Measurements from ENCODE around the gene LIPA.

The LIPA gene

GRCh38 chr10:89237849-89238248 is 13.7 kb downstream of the LIPA start:
- no peak for TF ChIP-seq CTCF (IDR thresholded peaks at IDR 0.05; ENCODE audit: extremely low read depth, missing control alignments)
- DNase-seq (ENCODE audit: low spot score): no peak

GRCh38 chr10:89236226-89236797 is 15.3 kb downstream of the LIPA start:
- no peak for TF ChIP-seq CTCF (IDR thresholded peaks at IDR 0.05; ENCODE audit: extremely low read depth, missing control alignments)
- no peak for DNase-seq (ENCODE audit: low spot score)

GRCh38 chr10:89235073-89235798 is 16.3 kb downstream of the LIPA start:
- DNase-seq (ENCODE audit: low spot score): no peak
- TF ChIP-seq CTCF (IDR thresholded peaks at IDR 0.05; ENCODE audit: extremely low read depth, missing control alignments): no peak

GRCh38 chr10:89233033-89233432 is 18.5 kb downstream of the LIPA start:
- no peak for TF ChIP-seq CTCF (IDR thresholded peaks at IDR 0.05; ENCODE audit: extremely low read depth, missing control alignments)
- no peak for DNase-seq (ENCODE audit: low spot score)

GRCh38 chr10:89228962-89229361 is 22.6 kb downstream of the LIPA start:
- TF ChIP-seq CTCF (IDR thresholded peaks at IDR 0.05; ENCODE audit: extremely low read depth, missing control alignments): no peak
- no peak for DNase-seq (ENCODE audit: low spot score)

GRCh38 chr10:89228146-89228545 is 23.4 kb downstream of the LIPA start:
- no peak for TF ChIP-seq CTCF (IDR thresholded peaks at IDR 0.05; ENCODE audit: extremely low read depth, missing control alignments)
- no peak for DNase-seq (ENCODE audit: low spot score)

GRCh38 chr10:89226891-89227290 is 24.7 kb downstream of the LIPA start:
- no peak for TF ChIP-seq CTCF (IDR thresholded peaks at IDR 0.05; ENCODE audit: extremely low read depth, missing control alignments)
- no peak for DNase-seq (ENCODE audit: low spot score)
